Hepatocyte (in vitro differentiated cells): ENCODE results near the gene PARD3B.

Experiments
- CTCF ChIP-seq: fragments of 200-600 bp; sonication (generic); IDR thresholded peaks from 2 replicates; pipeline ENCODE4 v1.5.1; 2016; ENCODE audit warnings: antibody characterized with exemption, mild to moderate bottlenecking; ENCODE audit not compliant: poor library complexity
- EZH2 ChIP-seq: fragments of 200-600 bp; sonication (generic); IDR thresholded peaks from 2 replicates; pipeline ENCODE4 v1.6.1; 2016; ENCODE audit warnings: antibody characterized with exemption, mild to moderate bottlenecking, borderline replicate concordance
- EZH2phosphoT487 ChIP-seq: fragments of 200-600 bp; sonication (generic); IDR thresholded peaks from one replicate; pipeline ENCODE4 v1.6.1; 2018; ENCODE audit warnings: antibody characterized with exemption, mild to moderate bottlenecking, low read depth, moderate library complexity; ENCODE audit not compliant: unreplicated experiment, severe bottlenecking

- no peak for TF ChIP-seq EZH2
- TF ChIP-seq CTCF = no peak
- TF ChIP-seq EZH2phosphoT487 = no peak
These were observed 401.6 kb downstream of the PARD3B start for GRCh38 chr2:204946892-204947291.
